Measurements from ENCODE around the gene CDC16. TPM values are rescaled to one million over a fixed set of nuclear protein-coding genes. Genes with fewer than 3 reads are reported as not detected.

The CDC16 gene
- total and polyA plus RNA-seq, 2 experiments from 2014 or later = 57.8 to 58.5 TPM

DNA sequence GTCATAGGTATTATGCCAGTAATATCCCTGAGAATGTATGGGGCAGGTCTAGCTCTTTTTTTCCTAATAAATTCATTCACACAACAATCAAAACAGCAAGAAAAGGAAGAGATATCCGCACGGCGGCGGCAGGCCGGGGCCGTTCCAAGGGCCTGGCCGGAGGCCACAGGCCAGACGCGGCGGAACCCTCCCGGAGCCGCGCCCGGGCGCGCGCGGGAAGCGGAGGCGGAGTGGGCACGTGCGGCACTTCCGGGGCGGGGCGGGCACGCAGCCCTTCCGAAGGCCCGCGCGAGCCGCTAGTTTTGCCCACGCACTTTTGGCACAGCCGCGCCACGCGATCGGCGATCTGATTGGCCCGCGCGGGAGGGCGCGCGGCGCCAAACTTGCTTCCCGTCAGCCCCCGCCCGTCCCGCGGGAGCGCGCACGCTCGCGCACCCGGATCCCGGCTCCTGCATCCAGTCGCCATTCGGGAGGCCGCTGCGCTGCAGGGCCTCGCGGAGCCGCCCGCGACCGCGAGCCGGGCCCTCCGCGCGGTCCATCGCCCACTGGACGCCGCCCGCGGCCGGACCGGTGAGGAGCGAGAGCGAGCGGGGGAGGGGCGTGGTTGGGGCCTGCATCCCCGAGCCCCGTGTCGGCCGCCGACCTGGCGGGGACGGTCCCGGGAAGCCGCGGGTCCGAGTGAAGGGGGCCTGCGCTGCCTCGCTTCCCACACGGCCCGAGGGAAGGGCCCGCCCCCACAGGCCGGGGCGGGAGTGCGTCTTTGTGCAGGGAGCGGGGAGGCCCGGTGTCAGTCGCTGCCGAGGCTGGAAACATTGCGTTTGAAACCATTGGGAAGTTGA is 79.6 kb downstream of the CDC16 start, which contains the start of gene CHAMP1:
TSS of gene CHAMP1 (plus strand) at position 430 of the 839 bp plus-strand sequence. CDS start 9,340 bp downstream, outside the sequence.
- H4K20me1 ChIP-seq (ENCODE audit: insufficient read depth, poor library complexity, severe bottlenecking) = peaks cover 37% of the 10 kb centered on the region
- peaks cover 19% of the 10 kb centered on the region for H3K4me1 ChIP-seq (ENCODE audit: insufficient read depth)
- no peaks in the 10 kb centered on the region for H3K9me3 ChIP-seq (ENCODE audit: low read depth)
- H3K4me3 ChIP-seq = peak within 1 kb of the TSS; percentile 78
- WGBS (ENCODE audit: low lambda C conversion rate, missing lambda C conversion rate) = 2% methylated on average over 64 of the region's 107 CpGs
- peak within 1 kb of the TSS; percentile 89 for H2AFZ ChIP-seq
- H3K4me2 ChIP-seq = peak within 1 kb of the TSS; percentile 84
- peak within 1 kb of the TSS; percentile 97 for H3K27ac ChIP-seq
- TF ChIP-seq EZH2 (IDR thresholded peaks at IDR 0.05; ENCODE audit: borderline replicate concordance) (no peak), EZH2phosphoT487 (IDR thresholded peaks at IDR 0.05; ENCODE audit: low read depth, severe bottlenecking, unreplicated experiment) (no peak)
- TF ChIP-seq, protein P1, sequence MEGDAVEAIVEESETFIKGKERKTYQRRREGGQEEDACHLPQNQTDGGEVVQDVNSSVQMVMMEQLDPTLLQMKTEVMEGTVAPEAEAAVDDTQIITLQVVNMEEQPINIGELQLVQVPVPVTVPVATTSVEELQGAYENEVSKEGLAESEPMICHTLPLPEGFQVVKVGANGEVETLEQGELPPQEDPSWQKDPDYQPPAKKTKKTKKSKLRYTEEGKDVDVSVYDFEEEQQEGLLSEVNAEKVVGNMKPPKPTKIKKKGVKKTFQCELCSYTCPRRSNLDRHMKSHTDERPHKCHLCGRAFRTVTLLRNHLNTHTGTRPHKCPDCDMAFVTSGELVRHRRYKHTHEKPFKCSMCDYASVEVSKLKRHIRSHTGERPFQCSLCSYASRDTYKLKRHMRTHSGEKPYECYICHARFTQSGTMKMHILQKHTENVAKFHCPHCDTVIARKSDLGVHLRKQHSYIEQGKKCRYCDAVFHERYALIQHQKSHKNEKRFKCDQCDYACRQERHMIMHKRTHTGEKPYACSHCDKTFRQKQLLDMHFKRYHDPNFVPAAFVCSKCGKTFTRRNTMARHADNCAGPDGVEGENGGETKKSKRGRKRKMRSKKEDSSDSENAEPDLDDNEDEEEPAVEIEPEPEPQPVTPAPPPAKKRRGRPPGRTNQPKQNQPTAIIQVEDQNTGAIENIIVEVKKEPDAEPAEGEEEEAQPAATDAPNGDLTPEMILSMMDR (IDR thresholded peaks at IDR 0.05; ENCODE audit: poor library complexity) = no peak
- DNase-seq (ENCODE audit: low spot score) = peak; percentile 98
- no peaks in the 10 kb centered on the region for H3K27me3 ChIP-seq
- H3K9me2 ChIP-seq (replicated peaks; ENCODE audit: insufficient read depth) = no peaks in the 10 kb centered on the region
- peaks cover 46% of the 10 kb centered on the region for H3K79me2 ChIP-seq
- no peaks in the 10 kb centered on the region for H3K36me3 ChIP-seq (replicated peaks; ENCODE audit: insufficient read depth, low read depth)

DNA sequence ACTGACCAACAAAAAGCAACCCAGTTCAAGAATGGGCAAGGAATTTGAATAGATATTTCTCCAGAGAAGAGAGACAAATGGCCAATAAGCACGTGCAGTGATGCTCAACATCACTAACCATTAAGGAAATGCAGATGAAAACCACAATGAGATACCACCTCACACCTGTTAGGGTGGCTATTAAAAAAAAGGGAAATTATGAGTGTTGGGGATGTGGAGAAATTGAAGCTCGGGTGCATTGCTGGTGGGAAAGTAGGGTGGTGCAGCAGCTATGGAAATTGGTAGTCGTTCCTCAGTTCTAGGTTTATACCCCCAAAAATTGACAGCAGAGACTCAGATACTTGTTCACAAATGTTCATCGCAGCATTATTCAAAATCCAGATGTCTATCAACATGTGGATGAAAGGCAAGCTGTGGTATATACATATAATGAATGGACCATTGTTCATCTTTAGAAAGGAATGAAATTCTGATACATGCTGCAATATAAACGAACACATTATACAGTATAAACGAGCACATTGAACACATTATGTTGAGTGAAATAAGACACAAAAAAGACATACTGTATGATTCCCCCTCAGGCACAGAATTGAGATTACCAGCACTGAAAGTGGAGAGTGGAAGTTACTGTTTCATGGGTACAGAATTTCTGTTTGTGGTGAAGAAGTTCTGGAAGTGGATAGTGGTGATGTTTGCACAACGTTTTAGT is 80.5 kb downstream of the CDC16 start:
- Histone ChIP-seq H4K20me1 (ENCODE audit: insufficient read depth, poor library complexity, severe bottlenecking) (peaks cover 47% of the 10 kb centered on the region), H3K4me1 (ENCODE audit: insufficient read depth) (peaks cover 29% of the 10 kb centered on the region), H3K27me3 (no peaks in the 10 kb centered on the region), H3K36me3 (replicated peaks; ENCODE audit: insufficient read depth, low read depth) (no peaks in the 10 kb centered on the region), H3K27ac (peak overlapping the region; percentile 97), H3K9me2 (replicated peaks; ENCODE audit: insufficient read depth) (no peaks in the 10 kb centered on the region), H3K9me3 (ENCODE audit: low read depth) (no peaks in the 10 kb centered on the region), H3K4me2 (peak overlapping the region; percentile 84), H3K79me2 (peaks cover 56% of the 10 kb centered on the region), H2AFZ (peak overlapping the region; percentile 68), H3K4me3 (peak overlapping the region; percentile 78)
- no peak for DNase-seq (ENCODE audit: low spot score)
- no peak for TF ChIP-seq EZH2phosphoT487 (IDR thresholded peaks at IDR 0.05; ENCODE audit: low read depth, severe bottlenecking, unreplicated experiment)
- TF ChIP-seq, protein P1 (IDR thresholded peaks at IDR 0.05; ENCODE audit: poor library complexity) = no peak
- no peak for TF ChIP-seq EZH2 (IDR thresholded peaks at IDR 0.05; ENCODE audit: borderline replicate concordance)
- 41% methylated on average over 7 of the region's 7 CpGs for WGBS (ENCODE audit: low lambda C conversion rate, missing lambda C conversion rate)

DNA sequence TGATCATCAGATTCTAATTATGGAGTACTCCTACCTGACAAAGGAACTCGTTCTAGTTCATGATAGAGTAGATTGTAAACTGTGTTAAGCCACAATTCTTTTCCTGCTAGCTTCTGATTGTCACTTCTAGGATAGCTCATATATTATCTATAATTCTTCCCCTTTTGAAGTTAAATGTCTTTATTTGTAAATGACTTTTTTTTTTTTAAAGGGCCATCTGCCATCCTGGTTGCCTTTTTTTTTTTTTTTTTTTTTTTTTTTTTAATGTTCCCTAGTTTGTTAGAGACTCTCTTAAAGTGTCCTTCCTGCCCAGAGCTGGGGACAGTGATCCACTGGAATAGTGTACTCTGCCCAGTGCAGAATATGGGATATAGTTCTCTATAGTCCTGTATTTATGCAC is 83.9 kb downstream of the CDC16 start:
- Histone ChIP-seq H3K4me3 (no peak overlapping the region), H3K79me2 (peaks cover 85% of the 10 kb centered on the region), H3K36me3 (replicated peaks; ENCODE audit: insufficient read depth, low read depth) (no peaks in the 10 kb centered on the region), H4K20me1 (ENCODE audit: insufficient read depth, poor library complexity, severe bottlenecking) (peaks cover 54% of the 10 kb centered on the region), H3K4me2 (peak overlapping the region; percentile 40), H2AFZ (no peak overlapping the region), H3K27ac (no peak overlapping the region), H3K4me1 (ENCODE audit: insufficient read depth) (peaks cover 28% of the 10 kb centered on the region), H3K9me2 (replicated peaks; ENCODE audit: insufficient read depth) (no peaks in the 10 kb centered on the region), H3K9me3 (ENCODE audit: low read depth) (no peaks in the 10 kb centered on the region), H3K27me3 (no peaks in the 10 kb centered on the region)
- 39% methylated on average over 1 of the region's 1 CpG for WGBS (ENCODE audit: low lambda C conversion rate, missing lambda C conversion rate)
- TF ChIP-seq, protein P1 (IDR thresholded peaks at IDR 0.05; ENCODE audit: poor library complexity) = no peak
- no peak for TF ChIP-seq EZH2 (IDR thresholded peaks at IDR 0.05; ENCODE audit: borderline replicate concordance)
- no peak for TF ChIP-seq EZH2phosphoT487 (IDR thresholded peaks at IDR 0.05; ENCODE audit: low read depth, severe bottlenecking, unreplicated experiment)
- DNase-seq (ENCODE audit: low spot score) = no peak

Measured in hepatocyte (in vitro differentiated cells).